HepG2 (cell line): Measurements from ENCODE around the gene CTSA. TPM values are rescaled to one million over a fixed set of nuclear protein-coding genes. Genes with fewer than 3 reads are reported as not detected.

Experiments
- ADNP ChIP-seq: sonication (generic); formaldehyde crosslinking; IDR thresholded peaks from 2 replicates; pipeline ENCODE4 v1.4.0; 2020; ENCODE audit warnings: missing genetic modification reagents
- DMTF1 ChIP-seq: sonication (generic); formaldehyde crosslinking; IDR thresholded peaks from 2 replicates; pipeline ENCODE4 v1.4.0; 2020; ENCODE audit warnings: mild to moderate bottlenecking, missing genetic modification reagents
- GZF1 ChIP-seq: sonication (generic); formaldehyde crosslinking; IDR thresholded peaks from 2 replicates; pipeline ENCODE4 v1.5.1; 2020; ENCODE audit warnings: mild to moderate bottlenecking, missing genetic modification reagents
- HOXA5 ChIP-seq: sonication (generic); formaldehyde crosslinking; IDR thresholded peaks from 2 replicates; pipeline ENCODE4 v1.4.0; 2020; ENCODE audit warnings: missing genetic modification reagents
- KAT8 ChIP-seq: IDR thresholded peaks from 2 replicates; pipeline ENCODE4 v1.6.1; 2016; ENCODE audit warnings: missing genetic modification reagents, missing compliant biosample characterization
- KLF16 ChIP-seq, 2 experiments: sonication (generic) in 1 of 2; formaldehyde crosslinking in 1 of 2; IDR thresholded peaks; 2 replicates each; pipeline versions ENCODE4 v1.6.1 to v1.8.0; 2016 to 2023; ENCODE audit warnings: missing genetic modification reagents in 2 of 2, missing compliant biosample characterization in 1 of 2
- MED13 ChIP-seq: sonication (generic); formaldehyde crosslinking; IDR thresholded peaks from 2 replicates; pipeline ENCODE4 v1.5.0; 2020; ENCODE audit warnings: missing genetic modification reagents
- MLLT10 ChIP-seq: sonication (generic); formaldehyde crosslinking; IDR thresholded peaks from 2 replicates; pipeline ENCODE4 v1.4.0; 2020; ENCODE audit warnings: missing genetic modification reagents
- NAIF1 ChIP-seq: sonication (generic); formaldehyde crosslinking; IDR thresholded peaks from 2 replicates; pipeline ENCODE4 v1.5.0; 2020; ENCODE audit warnings: mild to moderate bottlenecking, missing genetic modification reagents, borderline replicate concordance
- PRPF4 ChIP-seq: fragments of 200-400 bp; formaldehyde crosslinking; IDR thresholded peaks from 2 replicates; pipeline ENCODE4 v1.6.1; 2016; ENCODE audit warnings: low read length, low read depth; ENCODE audit not compliant: poor library complexity, severe bottlenecking
- RELA ChIP-seq: sonication (generic); formaldehyde crosslinking; IDR thresholded peaks from 2 replicates; pipeline ENCODE4 v1.4.0; 2020; ENCODE audit warnings: missing genetic modification reagents
- SNAPC4 ChIP-seq: sonication (generic); formaldehyde crosslinking; IDR thresholded peaks from 2 replicates; pipeline ENCODE4 v1.4.0; 2020; ENCODE audit warnings: mild to moderate bottlenecking, missing genetic modification reagents
- SRSF4 ChIP-seq: fragments of 200-400 bp; formaldehyde crosslinking; IDR thresholded peaks from one replicate; pipeline ENCODE4 v1.6.1; 2018; ENCODE audit warnings: mild to moderate bottlenecking, low read depth, low read length, moderate library complexity; ENCODE audit not compliant: poor library complexity, severe bottlenecking
- TP53 ChIP-seq: sonication (generic); formaldehyde crosslinking; conservative IDR thresholded peaks from 2 replicates; pipeline ENCODE4 v1.4.0; 2020; ENCODE audit warnings: missing genetic modification reagents
- ZNF343 ChIP-seq: sonication (generic); formaldehyde crosslinking; IDR thresholded peaks from 2 replicates; pipeline ENCODE4 v1.4.0; 2020; ENCODE audit warnings: mild to moderate bottlenecking, missing genetic modification reagents
- ZNF367 ChIP-seq: sonication (generic); formaldehyde crosslinking; IDR thresholded peaks from 2 replicates; pipeline ENCODE4 v1.4.0; 2020; ENCODE audit warnings: missing genetic modification reagents, borderline replicate concordance
- ZNF543 ChIP-seq: sonication (generic); formaldehyde crosslinking; IDR thresholded peaks from 2 replicates; pipeline ENCODE4 v1.4.0; 2020; ENCODE audit warnings: mild to moderate bottlenecking, missing genetic modification reagents
- ZNF749 ChIP-seq: sonication (generic); formaldehyde crosslinking; IDR thresholded peaks from 2 replicates; pipeline ENCODE4 v1.8.0; 2022; ENCODE audit warnings: mild to moderate bottlenecking, missing genetic modification reagents, moderate library complexity, borderline replicate concordance
- ZNF776 ChIP-seq: sonication (generic); formaldehyde crosslinking; IDR thresholded peaks from 2 replicates; pipeline ENCODE4 v1.4.0; 2020; ENCODE audit warnings: mild to moderate bottlenecking, missing genetic modification reagents
- ZNF850 ChIP-seq: sonication (generic); formaldehyde crosslinking; conservative IDR thresholded peaks from 2 replicates; pipeline ENCODE4 v1.9.0; 2021; ENCODE audit warnings: mild to moderate bottlenecking, missing genetic modification reagents
- polyA plus RNA-seq, 8 experiments: library from polyadenylated mRNA; depleted of rRNA in 3 of 8; stranded (reverse) in 7 of 8; unstranded in 1 of 8; fragments of >200 nt; fragmentation: Illumina TruSeq in 4 of 8; extraction: Trizol in 4 of 8; gene quantifications; 2 replicates each; pipeline versions ENCODE4 v1.2.1 to v1.2.3, GENCODE V29; 2011 to 2016; ENCODE audit warnings: low read depth in 4 of 8, missing spikeins in 1 of 8, mixed read lengths in 1 of 8; ENCODE audit not compliant: insufficient read depth in 1 of 8
- total RNA-seq, 5 experiments: library from RNA; depleted of rRNA; stranded (reverse); fragments of >200 nt; fragmentation: Illumina TruSeq; extraction: Trizol; gene quantifications; 2 replicates each; pipeline ENCODE4 v1.2.3, GENCODE V29; 2016; ENCODE audit warnings: low read depth in 1 of 5
- TF ChIP-seq, protein P1 (sequence below): sonication (generic); formaldehyde crosslinking; IDR thresholded peaks from 2 replicates; pipeline ENCODE4 v1.5.1; 2020; ENCODE audit warnings: missing genetic modification reagents, mild to moderate bottlenecking, borderline replicate concordance

The CTSA gene
- total and polyA plus RNA-seq, 2 of the 13 experiments (the other 11 are each of a cell fraction or from before 2014, with no cell fraction given): 202 to 231 TPM

DNA sequence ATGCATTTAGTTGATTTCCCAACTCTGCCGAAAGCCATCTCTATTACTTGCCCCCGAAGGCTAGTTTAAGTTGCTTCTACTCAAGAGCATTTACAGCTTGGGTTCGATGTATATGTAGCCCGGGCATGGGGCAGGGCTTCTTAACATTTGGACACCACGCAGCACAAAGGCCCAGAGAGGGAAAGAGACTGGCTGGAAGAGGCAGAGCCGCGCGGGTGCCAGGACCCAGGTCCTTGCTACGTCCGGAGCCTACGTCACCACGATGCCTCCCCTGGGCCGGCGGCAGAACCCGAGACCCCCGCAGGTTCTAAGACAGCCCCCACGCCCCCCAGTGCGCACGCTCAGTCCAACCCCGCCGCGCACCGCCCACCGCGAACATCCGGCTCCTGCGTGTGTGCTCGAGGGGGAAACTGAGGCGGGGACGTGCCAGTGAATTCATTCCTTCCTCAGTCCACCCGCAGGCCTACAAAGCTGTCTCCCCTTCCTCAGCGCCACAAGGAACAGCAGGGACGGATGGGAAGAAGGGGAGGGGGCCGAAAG, 43.0 kb downstream of the CTSA start (continued):
- TF ChIP-seq DMTF1 (CRISPR knock-in tag): peak; percentile 93; the same call in 1 of the 2 replicates
- peak; percentile 80 for TF ChIP-seq ZNF850 (CRISPR knock-in tag)
- TF ChIP-seq RELA (CRISPR knock-in tag): no peak
- peak; percentile 92 for TF ChIP-seq ZNF343 (CRISPR knock-in tag)
- 0 out of 2 replicates have a peak, but pooled peaks have one; percentile 56 for TF ChIP-seq GZF1 (CRISPR knock-in tag)
- TF ChIP-seq TP53 (CRISPR knock-in tag): peak; percentile 65; the same call in 1 of the 2 replicates
- peak; percentile 95 for TF ChIP-seq SNAPC4 (CRISPR knock-in tag)
- peak; percentile 91 for TF ChIP-seq ZNF543 (CRISPR knock-in tag)
- no peak; the same call in 1 of the 2 replicates for TF ChIP-seq ZNF776
- no peak for TF ChIP-seq HOXA5 (CRISPR knock-in tag)
- no peak for TF ChIP-seq KAT8
- TF ChIP-seq MED13 (CRISPR knock-in tag): 0 out of 2 replicates have a peak, but pooled peaks have one; percentile 15
- TF ChIP-seq, protein P1, sequence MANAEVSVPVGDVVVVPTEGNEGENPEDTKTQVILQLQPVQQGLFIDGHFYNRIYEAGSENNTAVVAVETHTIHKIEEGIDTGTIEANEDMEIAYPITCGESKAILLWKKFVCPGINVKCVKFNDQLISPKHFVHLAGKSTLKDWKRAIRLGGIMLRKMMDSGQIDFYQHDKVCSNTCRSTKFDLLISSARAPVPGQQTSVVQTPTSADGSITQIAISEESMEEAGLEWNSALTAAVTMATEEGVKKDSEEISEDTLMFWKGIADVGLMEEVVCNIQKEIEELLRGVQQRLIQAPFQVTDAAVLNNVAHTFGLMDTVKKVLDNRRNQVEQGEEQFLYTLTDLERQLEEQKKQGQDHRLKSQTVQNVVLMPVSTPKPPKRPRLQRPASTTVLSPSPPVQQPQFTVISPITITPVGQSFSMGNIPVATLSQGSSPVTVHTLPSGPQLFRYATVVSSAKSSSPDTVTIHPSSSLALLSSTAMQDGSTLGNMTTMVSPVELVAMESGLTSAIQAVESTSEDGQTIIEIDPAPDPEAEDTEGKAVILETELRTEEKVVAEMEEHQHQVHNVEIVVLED: peak; percentile 90; the same call in 1 of the 2 replicates
- no peak; the same call in 1 of the 2 replicates for TF ChIP-seq ADNP
- TF ChIP-seq KLF16 (CRISPR knock-in tag; IDR thresholded peaks at IDR 0.05): no peak; a peak in 1 of 4 replicates
- 0 out of 2 replicates have a peak, but pooled peaks have one; percentile 27 for TF ChIP-seq ZNF367
- no peak for TF ChIP-seq PRPF4
- TF ChIP-seq ZNF749 (CRISPR knock-in tag): peak; percentile 17; the same call in 1 of the 2 replicates
- peak; percentile 89 for TF ChIP-seq NAIF1 (CRISPR knock-in tag)
- no peak for TF ChIP-seq MLLT10 (CRISPR knock-in tag)
- peak; percentile 15 for TF ChIP-seq SRSF4
